VCaP (cell line): Measurements from ENCODE around the gene MS4A8.
"Not testable (repeated sequence)": the region's sequence is repeated elsewhere in the genome, so short reads cannot be mapped to it uniquely, and the experiment has no call there.

Source experiments
- H3K27ac ChIP-seq: fragments of 450-650 bp; 2 replicates; pipeline ENCODE4 v1.5.1; 2017
- TF ChIP-seq, protein P1 (sequence below): fragments of 450-650 bp; conservative IDR thresholded peaks from 2 replicates; pipeline ENCODE4 v1.5.1; 2017; ENCODE audit warnings: mild to moderate bottlenecking, moderate library complexity

The MS4A8 gene, protein sequence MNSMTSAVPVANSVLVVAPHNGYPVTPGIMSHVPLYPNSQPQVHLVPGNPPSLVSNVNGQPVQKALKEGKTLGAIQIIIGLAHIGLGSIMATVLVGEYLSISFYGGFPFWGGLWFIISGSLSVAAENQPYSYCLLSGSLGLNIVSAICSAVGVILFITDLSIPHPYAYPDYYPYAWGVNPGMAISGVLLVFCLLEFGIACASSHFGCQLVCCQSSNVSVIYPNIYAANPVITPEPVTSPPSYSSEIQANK

DNA sequence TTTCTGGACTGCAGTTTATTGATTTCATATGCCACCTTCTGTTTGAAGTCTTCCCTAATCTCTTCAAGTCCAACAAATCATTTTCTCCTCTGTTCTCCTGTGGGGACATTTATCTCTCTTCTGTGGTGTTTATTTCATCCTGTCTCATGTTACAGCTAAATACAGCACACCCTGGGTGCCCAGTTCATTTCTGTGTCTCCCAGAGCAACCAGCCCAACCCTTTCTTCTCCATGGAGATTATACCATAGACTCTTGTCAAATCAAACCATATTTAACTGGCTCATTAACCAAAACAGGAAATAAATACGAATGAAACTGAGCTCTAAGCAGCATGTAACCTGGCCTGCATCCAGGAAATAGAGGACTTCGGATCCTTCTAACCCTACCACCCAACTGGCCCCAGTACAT lies at the start of gene MS4A8:
Gene MS4A8 (plus strand): TSS at position 329 of the 408 bp plus-strand sequence. CDS start 1,249 bp downstream, outside the sequence.
- TF ChIP-seq, protein P1, sequence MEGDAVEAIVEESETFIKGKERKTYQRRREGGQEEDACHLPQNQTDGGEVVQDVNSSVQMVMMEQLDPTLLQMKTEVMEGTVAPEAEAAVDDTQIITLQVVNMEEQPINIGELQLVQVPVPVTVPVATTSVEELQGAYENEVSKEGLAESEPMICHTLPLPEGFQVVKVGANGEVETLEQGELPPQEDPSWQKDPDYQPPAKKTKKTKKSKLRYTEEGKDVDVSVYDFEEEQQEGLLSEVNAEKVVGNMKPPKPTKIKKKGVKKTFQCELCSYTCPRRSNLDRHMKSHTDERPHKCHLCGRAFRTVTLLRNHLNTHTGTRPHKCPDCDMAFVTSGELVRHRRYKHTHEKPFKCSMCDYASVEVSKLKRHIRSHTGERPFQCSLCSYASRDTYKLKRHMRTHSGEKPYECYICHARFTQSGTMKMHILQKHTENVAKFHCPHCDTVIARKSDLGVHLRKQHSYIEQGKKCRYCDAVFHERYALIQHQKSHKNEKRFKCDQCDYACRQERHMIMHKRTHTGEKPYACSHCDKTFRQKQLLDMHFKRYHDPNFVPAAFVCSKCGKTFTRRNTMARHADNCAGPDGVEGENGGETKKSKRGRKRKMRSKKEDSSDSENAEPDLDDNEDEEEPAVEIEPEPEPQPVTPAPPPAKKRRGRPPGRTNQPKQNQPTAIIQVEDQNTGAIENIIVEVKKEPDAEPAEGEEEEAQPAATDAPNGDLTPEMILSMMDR, result no peak; the same call in 1 of the 2 replicates
- H3K27ac ChIP-seq, result peak within 1 kb of the TSS; percentile 81

DNA sequence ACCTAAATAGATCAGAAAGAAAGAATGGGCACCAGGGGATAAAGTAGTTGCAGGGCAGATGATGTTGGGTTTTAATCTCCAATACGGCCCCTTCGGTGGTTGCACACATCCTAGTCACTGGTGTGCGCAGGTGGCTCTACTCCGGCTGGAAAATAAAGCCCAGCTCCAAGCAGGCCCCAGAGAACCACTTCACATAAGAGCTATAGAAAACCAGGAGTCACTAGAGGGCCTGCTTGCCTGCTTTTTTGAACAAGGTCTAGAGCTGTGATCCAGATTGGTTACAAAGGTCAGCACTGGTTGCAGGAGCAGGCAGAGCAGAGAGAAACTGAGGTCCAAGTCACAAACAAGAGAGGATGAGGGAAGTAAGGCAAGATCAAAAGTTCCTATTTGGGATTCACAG lies 41.5 kb upstream of the MS4A8 start:
- H3K27ac ChIP-seq, result peak overlapping the region; percentile 89
- TF ChIP-seq, protein P1, result 0 out of 2 replicates have a peak, but pooled peaks have one; percentile 16

DNA sequence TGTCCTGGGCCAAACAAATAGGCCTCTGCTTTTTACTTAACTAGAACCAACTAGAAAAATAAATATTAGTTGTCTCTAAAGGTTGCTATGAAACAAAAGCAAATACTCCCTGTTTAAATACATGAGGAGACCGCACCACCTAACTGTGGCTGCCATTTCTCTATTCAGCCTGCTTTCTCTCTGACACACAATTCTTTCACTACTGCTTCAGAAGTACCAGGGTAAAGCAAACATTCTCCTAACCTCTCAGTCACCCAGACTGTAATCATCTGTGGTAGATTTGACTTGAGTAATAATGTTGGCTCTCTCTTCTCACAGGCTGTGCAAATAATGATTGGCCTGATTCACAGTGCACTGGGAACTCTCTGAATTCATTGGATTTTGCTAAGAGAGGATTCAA lies 41.0 kb upstream of the MS4A8 start:
- peak overlapping the region; percentile 89 for H3K27ac ChIP-seq
- TF ChIP-seq, protein P1, result no peak

DNA sequence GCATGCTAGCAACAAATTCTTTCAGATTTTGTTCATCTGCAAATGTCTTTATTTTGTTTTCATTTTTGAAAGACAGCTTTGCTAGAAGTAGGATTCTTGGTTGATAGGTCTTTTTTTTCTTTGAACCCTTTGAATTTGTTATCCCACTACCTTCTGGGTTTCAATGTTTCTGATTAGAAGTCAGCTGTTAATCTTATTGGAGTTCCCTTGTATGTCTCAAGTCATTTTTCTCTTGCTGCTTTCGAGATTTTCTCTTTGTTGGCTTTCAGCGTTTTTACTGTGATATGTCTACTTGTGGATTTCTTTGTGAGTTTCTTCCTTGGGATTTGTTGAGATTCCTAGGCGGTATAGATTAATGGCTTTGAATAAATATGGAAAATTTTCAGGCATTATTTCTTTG lies 27.2 kb upstream of the MS4A8 start:
- TF ChIP-seq, protein P1, result no peak
- no peak overlapping the region for H3K27ac ChIP-seq

DNA sequence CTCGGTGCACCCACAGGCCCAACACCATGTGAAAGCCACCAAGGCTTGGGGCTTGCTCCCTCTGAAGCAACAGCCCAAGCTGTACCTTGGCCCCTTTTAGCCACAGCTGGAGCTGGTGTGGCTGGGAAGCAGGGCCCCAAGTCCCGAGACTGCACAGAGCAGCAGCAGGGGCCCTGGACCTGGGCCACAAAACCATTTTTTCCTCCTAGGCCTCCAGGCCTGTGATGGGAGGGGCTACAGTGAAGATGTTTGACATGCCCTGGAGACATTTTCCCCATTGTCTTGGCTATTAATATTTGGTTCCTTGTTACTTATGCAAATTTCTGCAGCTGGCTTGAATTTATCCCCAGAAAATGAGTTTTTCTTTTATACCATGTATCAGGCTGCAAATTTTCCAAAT lies 21.2 kb upstream of the MS4A8 start:
- H3K27ac ChIP-seq, result not testable (repeated sequence)

DNA sequence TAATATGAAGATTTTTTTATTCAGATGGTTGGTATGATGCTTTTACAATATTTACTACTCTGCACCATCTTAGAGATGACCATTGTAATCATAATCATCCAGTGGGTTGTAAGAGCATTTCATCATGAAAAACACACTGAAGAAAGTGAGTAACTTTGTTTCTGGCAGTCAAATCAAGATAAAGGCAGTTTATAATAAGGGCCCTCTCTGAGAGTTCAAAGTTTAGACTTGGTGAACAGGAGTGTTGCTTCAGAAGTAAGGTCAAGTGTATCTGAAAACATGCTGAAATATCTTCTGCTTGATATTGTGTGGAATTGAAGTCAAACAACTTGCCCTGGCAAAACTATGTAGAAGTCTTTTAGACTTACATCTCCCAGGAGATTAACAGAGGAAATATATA lies 19.5 kb upstream of the MS4A8 start:
- no peak overlapping the region for H3K27ac ChIP-seq
- TF ChIP-seq, protein P1, result no peak

DNA sequence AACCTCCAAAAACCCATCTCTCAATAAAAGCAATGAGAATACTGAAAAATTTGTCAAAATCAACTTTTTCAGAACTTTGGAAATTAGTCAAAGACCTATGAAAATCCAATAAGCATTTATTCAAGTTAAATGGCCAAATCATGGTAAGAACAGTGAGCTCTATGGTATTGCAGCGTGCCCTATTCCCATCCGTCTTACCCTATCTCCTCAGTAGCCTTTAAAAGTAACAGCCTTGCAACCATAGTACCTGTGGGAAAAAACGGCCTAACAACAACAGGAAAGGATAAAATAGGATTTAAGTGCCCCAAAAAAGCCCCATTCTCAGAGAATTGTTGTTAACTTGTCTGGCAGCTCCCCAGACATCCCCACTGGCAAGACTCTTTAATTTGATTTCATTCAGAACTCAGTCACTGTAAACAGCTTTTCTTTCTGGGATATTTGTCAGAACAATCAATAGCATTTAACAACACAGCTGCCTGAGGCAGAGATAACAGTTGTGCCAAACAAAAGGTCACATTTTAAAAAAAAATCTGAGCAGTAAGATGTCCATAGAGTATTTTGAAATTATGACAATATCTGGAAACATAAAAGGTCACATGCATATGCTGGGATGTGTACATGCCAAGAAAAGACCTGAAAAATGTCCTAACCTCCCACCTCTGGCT lies 18.8 kb upstream of the MS4A8 start:
- TF ChIP-seq, protein P1, result no peak
- H3K27ac ChIP-seq, result no peak overlapping the region

DNA sequence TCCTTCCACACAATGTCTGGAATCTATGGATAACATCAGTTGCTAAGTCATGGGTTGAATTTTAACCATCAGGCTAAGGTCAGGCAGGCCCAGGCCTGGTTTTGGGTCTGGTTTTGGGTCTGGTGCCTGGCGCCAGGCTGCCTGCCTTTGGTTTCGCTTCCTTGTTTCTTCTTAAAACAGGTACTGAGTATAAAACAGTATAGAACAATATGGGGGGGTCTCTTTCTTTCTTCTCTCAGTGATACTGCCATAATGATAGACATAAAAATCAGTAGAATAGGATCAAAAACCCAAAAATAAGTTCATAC lies 14.9 kb upstream of the MS4A8 start:
- H3K27ac ChIP-seq, result not testable (repeated sequence)
